K562 (cell line): Measurements from ENCODE around the gene AIFM3. TPM values are rescaled to one million over a fixed set of nuclear protein-coding genes. Genes with fewer than 3 reads are reported as not detected.
A peak's percentile ranks its signal among the peaks of the same experiment; 100 is the strongest.

Experiments
- BHLHE40 ChIP-seq: IDR thresholded peaks from 2 replicates; pipeline ENCODE4 v1.6.1; 2011; ENCODE audit warnings: low read length, improper control_type of control experiment
- CBX3 ChIP-seq, 2 experiments: IDR thresholded peaks; 1 replicate in 1 of 2; 2 replicates in 1 of 2; pipeline ENCODE4 v1.6.1; 2012; ENCODE audit warnings: inconsistent platforms in 2 of 2, low read length in 2 of 2, borderline replicate concordance in 1 of 2, control low read depth in 1 of 2
- ESRRB ChIP-seq: fragments of 250-450 bp; sonication (Bioruptor Pico); IDR thresholded peaks from 2 replicates; pipeline ENCODE4 v1.5.0; 2020; ENCODE audit warnings: mild to moderate bottlenecking, moderate library complexity, borderline replicate concordance
- JUN ChIP-seq, 2 experiments: sonication (generic) in 1 of 2; formaldehyde crosslinking in 1 of 2; IDR thresholded peaks; 2 replicates each; pipeline versions ENCODE4 v1.6.1 to v1.8.0; 2012 to 2022; ENCODE audit warnings: borderline replicate concordance in 2 of 2, mild to moderate bottlenecking in 2 of 2, improper control_type of control experiment in 1 of 2, low read depth in 1 of 2, low read length in 1 of 2, missing genetic modification reagents in 1 of 2
- MCM3 ChIP-seq: fragments of 450-650 bp; IDR thresholded peaks from 2 replicates; pipeline ENCODE4 v1.6.1; 2016
- SUPT5H ChIP-seq: fragments of 450-650 bp; IDR thresholded peaks from 2 replicates; pipeline ENCODE4 v1.6.1; 2016
- USF1 ChIP-seq: sonication (generic); formaldehyde crosslinking; IDR thresholded peaks from 2 replicates; pipeline ENCODE4 v1.9.0; 2022; ENCODE audit warnings: mild to moderate bottlenecking, missing genetic modification reagents
- ZNF124 ChIP-seq: sonication (generic); formaldehyde crosslinking; IDR thresholded peaks from 2 replicates; pipeline ENCODE4 v1.8.1; 2022; ENCODE audit warnings: missing genetic modification reagents
- ZNF239 ChIP-seq: fragments of 250-450 bp; sonication (Bioruptor Pico); IDR thresholded peaks from 2 replicates; pipeline ENCODE4 v1.4.0; 2020; ENCODE audit warnings: mild to moderate bottlenecking
- ZNF584 ChIP-seq: fragments of 200-800 bp; sonication (Bioruptor generic); IDR thresholded peaks from 2 replicates; pipeline ENCODE4 v1.6.1; 2016; ENCODE audit warnings: low read depth, mild to moderate bottlenecking, missing genetic modification characterization, missing compliant biosample characterization
- polyA plus RNA-seq, 8 experiments: library from polyadenylated mRNA; depleted of rRNA in 4 of 8; stranded (reverse) in 5 of 8; unstranded in 3 of 8; fragments of >200 nt; fragmentation: Nextera tagmentation in 2 of 8; fragmentation: Illumina TruSeq in 1 of 8; extraction: Ambion mirVana in 2 of 8; extraction: Trizol in 1 of 8; gene quantifications; 2 replicates each; pipeline versions ENCODE4 v1.2.1 to v1.2.3, GENCODE V29; 2011 to 2014; ENCODE audit warnings: inconsistent platforms in 1 of 8, missing spikeins in 1 of 8
- total RNA-seq, 7 experiments: library from RNA; depleted of rRNA in 6 of 7; stranded (reverse); fragments of >200 nt in 6 of 7; fragmentation: Illumina TruSeq in 2 of 7; extraction: Trizol in 2 of 7; gene quantifications; 2 replicates each; pipeline versions ENCODE4 v1.2.1 to v1.2.3, GENCODE V29; 2011 to 2021; ENCODE audit warnings: low replicate concordance in 1 of 7
- TF ChIP-seq, protein P1 (sequence below): fragments of 250-450 bp; sonication (Bioruptor Pico); IDR thresholded peaks from 2 replicates; pipeline ENCODE4 v1.9.0; 2021; ENCODE audit warnings: mild to moderate bottlenecking, inconsistent platforms
- TF ChIP-seq, protein P2 (sequence below): fragments of 450-650 bp; IDR thresholded peaks from 2 replicates; pipeline ENCODE4 v1.6.1; 2016; ENCODE audit warnings: low read depth, mild to moderate bottlenecking, moderate library complexity

AIFM3 gene
- total and polyA plus RNA-seq, 9 of the 15 experiments (the other 6 are each of a cell fraction or from before 2014, with no cell fraction given): 0.03 to 0.20 (median 0.07) TPM; not detected in 1

DNA sequence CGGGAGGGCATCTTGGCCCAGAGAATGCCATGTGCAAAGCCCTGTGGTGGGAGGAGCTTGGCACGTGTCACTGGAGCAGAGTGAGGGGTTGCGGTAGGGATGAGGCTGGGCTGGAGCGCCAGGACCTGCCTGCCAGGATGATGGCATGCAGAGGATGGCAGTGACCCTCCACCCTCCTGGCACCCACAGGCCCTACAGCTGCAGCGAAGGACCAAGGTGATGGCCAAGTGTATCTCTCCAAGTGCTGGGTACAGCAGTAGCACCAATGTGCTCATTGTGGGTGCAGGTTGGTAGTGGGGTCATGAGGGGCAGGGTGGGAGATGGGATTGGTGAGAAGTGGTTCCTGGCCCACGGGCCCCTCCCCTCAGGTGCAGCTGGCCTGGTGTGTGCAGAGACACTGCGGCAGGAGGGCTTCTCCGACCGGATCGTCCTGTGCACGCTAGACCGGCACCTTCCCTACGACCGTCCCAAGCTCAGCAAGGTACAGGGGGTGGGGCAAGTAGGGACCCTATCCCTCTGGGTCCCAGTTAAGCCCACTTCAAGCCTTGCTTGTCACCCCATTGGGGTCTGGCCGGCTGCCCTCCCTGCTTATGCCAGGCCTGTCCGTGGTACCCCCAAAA is 7.4 kb downstream of the AIFM3 start (continued):
- TF ChIP-seq SUPT5H (no peak), ZNF584 (CRISPR knock-in tag) (no peak), ZNF124 (CRISPR knock-in tag) (no peak), BHLHE40 (0 out of 2 replicates have a peak, but pooled peaks have one; percentile 16), JUN (IDR thresholded peaks at IDR 0.05; ENCODE audit: borderline replicate concordance, low read depth, low read length) (no peak), JUN (CRISPR knock-in tag; IDR thresholded peaks at IDR 0.05; ENCODE audit: borderline replicate concordance) (no peak), MCM3 (peak; percentile 90), CBX3 (IDR thresholded peaks at IDR 0.05; ENCODE audit: borderline replicate concordance in 1 of 2, low read length in 2 of 2) (peak in 1 of 2 experiments; percentile 14; a peak in 1 of 3 replicates), ESRRB (no peak), USF1 (no peak), ZNF239 (no peak)
- TF ChIP-seq, protein P1, sequence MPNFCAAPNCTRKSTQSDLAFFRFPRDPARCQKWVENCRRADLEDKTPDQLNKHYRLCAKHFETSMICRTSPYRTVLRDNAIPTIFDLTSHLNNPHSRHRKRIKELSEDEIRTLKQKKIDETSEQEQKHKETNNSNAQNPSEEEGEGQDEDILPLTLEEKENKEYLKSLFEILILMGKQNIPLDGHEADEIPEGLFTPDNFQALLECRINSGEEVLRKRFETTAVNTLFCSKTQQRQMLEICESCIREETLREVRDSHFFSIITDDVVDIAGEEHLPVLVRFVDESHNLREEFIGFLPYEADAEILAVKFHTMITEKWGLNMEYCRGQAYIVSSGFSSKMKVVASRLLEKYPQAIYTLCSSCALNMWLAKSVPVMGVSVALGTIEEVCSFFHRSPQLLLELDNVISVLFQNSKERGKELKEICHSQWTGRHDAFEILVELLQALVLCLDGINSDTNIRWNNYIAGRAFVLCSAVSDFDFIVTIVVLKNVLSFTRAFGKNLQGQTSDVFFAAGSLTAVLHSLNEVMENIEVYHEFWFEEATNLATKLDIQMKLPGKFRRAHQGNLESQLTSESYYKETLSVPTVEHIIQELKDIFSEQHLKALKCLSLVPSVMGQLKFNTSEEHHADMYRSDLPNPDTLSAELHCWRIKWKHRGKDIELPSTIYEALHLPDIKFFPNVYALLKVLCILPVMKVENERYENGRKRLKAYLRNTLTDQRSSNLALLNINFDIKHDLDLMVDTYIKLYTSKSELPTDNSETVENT (CRISPR knock-in tag): peak; percentile 16; the same call in 1 of the 2 replicates
- TF ChIP-seq, protein P2, sequence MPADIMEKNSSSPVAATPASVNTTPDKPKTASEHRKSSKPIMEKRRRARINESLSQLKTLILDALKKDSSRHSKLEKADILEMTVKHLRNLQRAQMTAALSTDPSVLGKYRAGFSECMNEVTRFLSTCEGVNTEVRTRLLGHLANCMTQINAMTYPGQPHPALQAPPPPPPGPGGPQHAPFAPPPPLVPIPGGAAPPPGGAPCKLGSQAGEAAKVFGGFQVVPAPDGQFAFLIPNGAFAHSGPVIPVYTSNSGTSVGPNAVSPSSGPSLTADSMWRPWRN: no peak
- TF ChIP-seq, all 486 proteins: peak for 12
